Measurements from ENCODE around the gene PID1. TPM values are rescaled to one million over a fixed set of nuclear protein-coding genes. Genes with fewer than 3 reads are reported as not detected.
A peak's percentile ranks its signal among the peaks of the same experiment; 100 is the strongest.

PID1 gene
- total and polyA plus RNA-seq, 4 donors: 33.4 to 73.2 (median 50.9) TPM

DNA sequence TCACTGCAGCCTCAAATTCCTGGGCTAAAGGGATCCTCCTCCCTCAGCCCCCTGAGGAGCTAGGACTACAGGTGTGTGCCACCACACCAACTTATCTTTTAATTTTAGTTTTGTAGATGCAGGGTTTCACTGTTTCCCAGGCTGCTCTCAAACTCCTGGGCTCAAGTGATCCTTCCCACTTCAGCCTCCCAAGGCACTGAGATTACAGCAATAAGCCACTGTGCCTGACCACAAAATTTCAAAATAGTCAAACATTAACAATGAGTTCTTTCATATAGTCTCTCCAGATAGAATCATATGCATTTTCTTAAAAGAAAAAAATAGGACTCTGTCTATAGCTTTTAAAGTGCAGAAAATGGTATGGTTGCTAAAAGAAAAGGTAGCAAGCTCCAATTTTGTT is 24.9 kb upstream of the PID1 start:
- H3K4me1 ChIP-seq (ENCODE audit: control insufficient read depth, insufficient read depth, low read length): no peaks in the 10 kb centered on the region
- no peak overlapping the region for H3K4me3 ChIP-seq (ENCODE audit: low read depth, low read length)
- no peak overlapping the region for H3K27ac ChIP-seq (ENCODE audit: low read depth, low read length)
- H3K27me3 ChIP-seq (ENCODE audit: control insufficient read depth, insufficient read depth, low read length): no peaks in the 10 kb centered on the region
- no peaks in the 10 kb centered on the region for H3K36me3 ChIP-seq (ENCODE audit: control insufficient read depth, insufficient read depth, low read length)
- H3K9me3 ChIP-seq (ENCODE audit: control insufficient read depth, insufficient read depth, low read length): no peaks in the 10 kb centered on the region
- DNase-seq (ENCODE audit: low read depth in 4 of 6, low spot score in 6 of 6): no peak

DNA sequence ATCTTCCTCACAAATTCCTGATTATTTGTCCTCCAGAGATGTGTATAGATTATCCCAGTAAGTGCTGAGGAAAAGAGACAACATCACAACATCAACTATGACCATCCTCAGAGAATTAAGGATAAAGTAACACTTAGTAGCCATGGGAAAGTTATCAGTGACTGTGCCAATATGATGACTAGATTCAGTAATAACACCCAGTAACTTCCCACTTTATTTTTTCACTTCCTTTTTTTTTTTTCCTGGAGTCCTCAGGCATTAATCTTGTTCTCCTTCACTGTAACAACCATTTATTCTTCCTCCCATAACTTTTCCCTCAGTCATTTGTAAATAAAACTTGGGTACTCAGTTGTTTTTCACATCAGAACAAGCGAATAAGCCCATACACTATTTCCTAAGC is 16.7 kb upstream of the PID1 start:
- Histone ChIP-seq H3K4me1 (ENCODE audit: control insufficient read depth, insufficient read depth, low read length) (no peaks in the 10 kb centered on the region), H3K27ac (ENCODE audit: low read depth, low read length) (no peak overlapping the region), H3K4me3 (ENCODE audit: low read depth, low read length) (no peak overlapping the region), H3K36me3 (ENCODE audit: control insufficient read depth, insufficient read depth, low read length) (no peaks in the 10 kb centered on the region), H3K27me3 (ENCODE audit: control insufficient read depth, insufficient read depth, low read length) (no peaks in the 10 kb centered on the region), H3K9me3 (ENCODE audit: control insufficient read depth, insufficient read depth, low read length) (no peaks in the 10 kb centered on the region)
- no peak for DNase-seq (ENCODE audit: low read depth in 4 of 6, low spot score in 6 of 6)
- no CpG with 5 or more reads among the region's 1 CpG for WGBS (ENCODE audit: insufficient coverage)

DNA sequence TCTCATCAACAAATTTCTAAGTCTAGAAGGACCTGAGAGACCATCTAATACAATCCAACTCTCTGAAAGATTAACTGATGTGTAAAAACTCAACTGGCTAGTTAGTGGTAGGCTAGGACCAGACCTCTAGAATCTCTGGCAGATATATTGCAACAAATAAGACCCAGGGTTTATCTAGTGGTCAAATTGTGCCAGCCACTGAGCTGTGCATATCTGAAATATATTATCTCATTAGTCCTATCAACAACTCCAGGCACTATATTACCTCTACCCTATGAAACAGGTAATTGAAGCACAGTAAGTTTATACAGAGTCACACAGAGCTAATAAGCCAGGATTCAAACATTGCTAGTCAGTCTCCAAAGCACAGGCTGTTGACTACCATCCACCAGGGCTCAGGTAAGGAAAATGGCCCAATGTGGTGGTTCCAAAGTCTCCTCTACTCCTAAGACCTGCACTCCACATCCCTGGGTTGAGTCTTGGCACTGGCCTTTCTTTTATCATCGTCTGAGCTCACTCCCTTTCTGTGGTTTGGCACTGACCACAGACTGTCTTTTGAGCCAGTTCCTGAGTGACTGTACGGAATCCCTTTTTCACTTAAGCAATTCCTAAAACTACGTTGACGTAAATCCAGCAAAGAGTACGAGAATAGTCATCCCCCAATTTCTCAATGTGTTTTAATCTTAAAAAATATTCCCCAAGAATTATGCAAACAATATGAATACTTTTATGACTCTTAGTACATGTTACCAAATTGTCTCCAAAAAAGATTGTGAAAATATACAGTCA is 11.9 kb upstream of the PID1 start:
- no peaks in the 10 kb centered on the region for H3K9me3 ChIP-seq (ENCODE audit: control insufficient read depth, insufficient read depth, low read length)
- WGBS (ENCODE audit: insufficient coverage): 17% methylated on average over 1 of the region's 5 CpGs
- no peaks in the 10 kb centered on the region for H3K36me3 ChIP-seq (ENCODE audit: control insufficient read depth, insufficient read depth, low read length)
- peak in 1 of 6 donors; percentile 10 for DNase-seq (ENCODE audit: low read depth in 4 of 6, low spot score in 6 of 6)
- H3K4me3 ChIP-seq (ENCODE audit: low read depth, low read length): no peak overlapping the region
- no peaks in the 10 kb centered on the region for H3K4me1 ChIP-seq (ENCODE audit: control insufficient read depth, insufficient read depth, low read length)
- no peak overlapping the region for H3K27ac ChIP-seq (ENCODE audit: low read depth, low read length)
- no peaks in the 10 kb centered on the region for H3K27me3 ChIP-seq (ENCODE audit: control insufficient read depth, insufficient read depth, low read length)

DNA sequence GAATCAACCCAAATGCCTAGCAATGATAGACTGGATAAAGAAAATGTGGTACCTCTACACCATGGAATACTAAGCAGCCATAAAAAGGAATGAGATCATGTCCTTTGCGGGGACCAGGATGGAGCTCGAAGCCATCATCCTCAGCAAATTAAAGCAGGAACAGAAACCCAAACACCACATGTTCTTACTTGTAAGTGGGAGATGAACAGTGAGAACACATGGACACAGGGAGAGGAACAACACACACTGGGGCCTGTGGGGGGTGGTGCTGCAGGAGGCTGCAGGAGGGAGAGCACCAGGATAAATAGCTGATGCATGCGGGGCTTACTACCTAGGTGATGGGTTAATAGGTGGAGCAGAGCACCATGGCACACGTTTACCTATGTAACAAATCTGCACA is 8.4 kb upstream of the PID1 start:
- DNase-seq (ENCODE audit: low read depth in 4 of 6, low spot score in 6 of 6): no peak
- H3K4me3 ChIP-seq (ENCODE audit: low read depth, low read length): no peak overlapping the region
- no CpG with 5 or more reads among the region's 4 CpGs for WGBS (ENCODE audit: insufficient coverage)
- H3K36me3 ChIP-seq (ENCODE audit: control insufficient read depth, insufficient read depth, low read length): no peaks in the 10 kb centered on the region
- no peaks in the 10 kb centered on the region for H3K27me3 ChIP-seq (ENCODE audit: control insufficient read depth, insufficient read depth, low read length)
- no peak overlapping the region for H3K27ac ChIP-seq (ENCODE audit: low read depth, low read length)
- H3K4me1 ChIP-seq (ENCODE audit: control insufficient read depth, insufficient read depth, low read length): no peaks in the 10 kb centered on the region
- H3K9me3 ChIP-seq (ENCODE audit: control insufficient read depth, insufficient read depth, low read length): no peaks in the 10 kb centered on the region

DNA sequence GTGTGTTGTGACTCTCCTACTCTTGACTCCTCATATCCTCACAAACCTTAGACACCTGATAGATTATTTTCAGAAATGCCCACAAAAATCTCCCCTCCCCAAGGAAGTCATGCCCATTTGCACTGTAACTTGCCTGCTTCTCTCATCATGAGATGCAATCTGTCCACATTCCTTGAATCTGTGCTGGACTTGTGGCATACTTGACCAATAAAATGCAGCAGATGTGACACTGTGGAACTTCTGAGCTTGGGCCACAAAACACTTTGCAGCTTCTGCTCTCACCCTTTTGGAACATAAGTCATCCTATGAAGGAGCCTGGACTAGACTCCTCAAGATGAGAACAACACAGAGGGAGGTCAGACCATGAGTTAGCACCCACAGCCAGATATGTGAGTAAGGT is 4.4 kb upstream of the PID1 start:
- H3K9me3 ChIP-seq (ENCODE audit: control insufficient read depth, insufficient read depth, low read length): no peaks in the 10 kb centered on the region
- H3K4me3 ChIP-seq (ENCODE audit: low read depth, low read length): no peak overlapping the region
- no peaks in the 10 kb centered on the region for H3K27me3 ChIP-seq (ENCODE audit: control insufficient read depth, insufficient read depth, low read length)
- peaks cover 7% of the 10 kb centered on the region for H3K4me1 ChIP-seq (ENCODE audit: control insufficient read depth, insufficient read depth, low read length)
- H3K36me3 ChIP-seq (ENCODE audit: control insufficient read depth, insufficient read depth, low read length): no peaks in the 10 kb centered on the region
- DNase-seq (ENCODE audit: low read depth in 4 of 6, low spot score in 6 of 6): no peak
- H3K27ac ChIP-seq (ENCODE audit: low read depth, low read length): no peak overlapping the region

DNA sequence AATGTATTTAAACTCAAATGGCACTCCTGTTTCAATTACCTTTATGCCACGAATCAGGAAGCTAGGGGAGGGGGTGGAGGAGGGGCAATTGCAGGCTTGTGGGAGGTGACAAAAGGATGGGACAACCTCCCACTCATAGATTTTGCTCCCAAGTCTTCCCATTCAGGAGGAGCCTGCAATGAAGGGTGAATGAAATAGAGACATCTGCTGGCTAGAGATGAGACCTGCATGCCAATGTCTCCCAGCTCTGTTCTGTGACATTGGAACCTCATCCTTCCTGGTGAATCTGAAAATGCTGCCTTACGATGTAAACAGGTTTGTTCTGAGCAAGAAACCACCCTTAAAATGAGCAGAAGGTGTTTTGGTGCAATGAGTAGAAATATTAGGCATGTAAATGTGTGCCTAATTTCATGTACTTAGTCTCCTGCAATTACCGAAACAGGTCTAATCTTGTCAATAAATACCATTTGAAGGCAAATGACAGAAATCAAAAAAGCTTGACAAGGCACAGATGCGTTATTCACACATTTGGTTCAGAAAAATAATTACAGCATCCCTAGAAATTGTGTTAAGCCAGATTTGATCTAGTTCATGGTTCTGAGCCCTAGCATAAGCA is 2.7 kb upstream of the PID1 start:
- DNase-seq (ENCODE audit: low read depth in 4 of 6, low spot score in 6 of 6): peak in 5 of 6 donors; percentile 76 to 97 (median 83)
- no peak overlapping the region for H3K27ac ChIP-seq (ENCODE audit: low read depth, low read length)
- WGBS (ENCODE audit: insufficient coverage): 100% methylated on average over 1 of the region's 4 CpGs

DNA sequence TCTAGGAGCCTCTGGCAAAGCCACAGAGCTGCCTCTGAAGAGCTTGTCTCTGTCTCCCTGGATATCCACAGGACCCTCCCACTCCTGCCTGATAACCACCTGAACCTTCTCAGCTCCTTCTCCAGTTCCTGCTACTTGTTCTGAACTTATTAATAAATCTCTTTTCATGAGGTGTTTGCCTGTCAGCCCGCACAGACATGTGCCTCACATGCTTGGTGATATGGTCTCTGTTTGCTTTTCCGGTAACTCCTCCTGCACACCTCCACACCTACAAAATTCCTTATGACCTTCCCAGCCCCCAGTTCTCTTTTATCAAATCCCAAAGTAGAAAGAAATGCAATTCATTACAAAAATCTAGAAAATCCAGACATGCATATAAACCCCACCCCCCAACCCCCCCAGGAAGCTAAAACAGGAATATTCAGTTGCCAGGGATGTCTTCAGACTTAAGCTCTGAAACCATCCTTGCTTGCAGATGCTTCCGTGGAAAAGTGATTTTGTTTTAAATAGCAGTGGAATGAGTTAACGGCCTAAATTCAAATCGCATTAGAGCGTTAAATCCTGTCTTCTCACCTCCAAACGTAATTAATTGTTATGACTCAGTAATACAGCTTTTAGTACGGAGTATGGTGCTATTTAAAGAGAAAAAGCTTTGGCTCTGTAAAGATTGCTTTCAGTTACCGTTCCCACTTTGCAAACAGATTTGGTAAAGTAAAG is 2.1 kb upstream of the PID1 start:
- Histone ChIP-seq H3K4me3 (ENCODE audit: low read depth, low read length) (peak overlapping the region; percentile 35), H3K27me3 (ENCODE audit: control insufficient read depth, insufficient read depth, low read length) (no peaks in the 10 kb centered on the region), H3K27ac (ENCODE audit: low read depth, low read length) (no peak overlapping the region), H3K9me3 (ENCODE audit: control insufficient read depth, insufficient read depth, low read length) (no peaks in the 10 kb centered on the region), H3K4me1 (ENCODE audit: control insufficient read depth, insufficient read depth, low read length) (peaks cover 9% of the 10 kb centered on the region), H3K36me3 (ENCODE audit: control insufficient read depth, insufficient read depth, low read length) (no peaks in the 10 kb centered on the region)
- 88% methylated on average over 2 of the region's 9 CpGs for WGBS (ENCODE audit: insufficient coverage)
- DNase-seq (ENCODE audit: low read depth in 4 of 6, low spot score in 6 of 6): no peak

More for the DNA sequence above, 2.7 kb upstream of the PID1 start:
- H3K4me1 ChIP-seq (ENCODE audit: control insufficient read depth, insufficient read depth, low read length): peaks cover 9% of the 10 kb centered on the region
- no peaks in the 10 kb centered on the region for H3K9me3 ChIP-seq (ENCODE audit: control insufficient read depth, insufficient read depth, low read length)
- no peaks in the 10 kb centered on the region for H3K36me3 ChIP-seq (ENCODE audit: control insufficient read depth, insufficient read depth, low read length)
- no peaks in the 10 kb centered on the region for H3K27me3 ChIP-seq (ENCODE audit: control insufficient read depth, insufficient read depth, low read length)
- H3K4me3 ChIP-seq (ENCODE audit: low read depth, low read length): peak overlapping the region; percentile 35

DNA sequence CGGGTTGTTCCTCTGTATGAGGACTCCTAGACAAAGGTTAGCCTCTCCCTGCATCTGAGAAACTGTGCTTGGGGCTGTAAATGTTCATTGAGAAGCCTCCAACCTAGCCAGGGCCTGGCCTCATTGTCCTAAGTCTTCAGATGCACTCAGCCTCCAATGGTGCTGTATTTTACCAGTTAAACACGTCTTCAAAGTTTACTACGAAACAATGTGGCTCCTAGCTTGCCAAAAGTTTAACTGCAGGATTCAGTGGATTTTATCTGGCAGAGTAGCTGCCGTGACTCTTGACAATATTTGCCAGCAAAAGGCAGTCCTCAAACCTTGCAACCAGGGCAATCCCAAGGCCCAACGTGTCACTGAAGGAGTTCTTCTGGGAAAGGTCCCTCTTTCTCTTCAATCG is 1.1 kb downstream of the PID1 start:
- no peaks in the 10 kb centered on the region for H3K27me3 ChIP-seq (ENCODE audit: control insufficient read depth, insufficient read depth, low read length)
- peak overlapping the region; percentile 43 for H3K27ac ChIP-seq (ENCODE audit: low read depth, low read length)
- no peaks in the 10 kb centered on the region for H3K9me3 ChIP-seq (ENCODE audit: control insufficient read depth, insufficient read depth, low read length)
- DNase-seq (ENCODE audit: low read depth in 4 of 6, low spot score in 6 of 6): peak in 2 of 6 donors; percentile 22 to 34
- no peaks in the 10 kb centered on the region for H3K36me3 ChIP-seq (ENCODE audit: control insufficient read depth, insufficient read depth, low read length)
- H3K4me3 ChIP-seq (ENCODE audit: low read depth, low read length): peak overlapping the region; percentile 74
- 22% methylated on average over 5 of the region's 6 CpGs for WGBS (ENCODE audit: insufficient coverage)
- peaks cover 9% of the 10 kb centered on the region for H3K4me1 ChIP-seq (ENCODE audit: control insufficient read depth, insufficient read depth, low read length)

DNA sequence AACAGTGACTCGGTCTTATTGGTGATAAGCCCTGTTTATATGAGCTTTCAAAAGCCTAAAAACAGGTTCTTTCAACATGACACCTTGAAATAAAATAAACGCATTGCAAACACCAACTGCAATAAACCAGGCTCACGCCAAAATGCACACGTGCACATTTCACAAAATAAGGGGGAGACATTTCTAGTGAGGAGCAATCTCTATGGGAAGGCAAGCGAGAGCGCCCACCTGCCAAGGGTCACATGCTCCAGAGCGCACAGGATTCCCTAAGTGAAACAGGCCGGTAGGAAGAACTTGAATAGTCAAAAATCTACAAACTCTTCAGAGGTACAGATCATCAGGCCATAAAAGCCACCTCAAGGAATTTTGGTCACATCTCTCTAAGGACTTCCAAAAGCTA is 1.9 kb downstream of the PID1 start:
- no peak for DNase-seq (ENCODE audit: low read depth in 4 of 6, low spot score in 6 of 6)
- no peaks in the 10 kb centered on the region for H3K27me3 ChIP-seq (ENCODE audit: control insufficient read depth, insufficient read depth, low read length)
- H3K4me3 ChIP-seq (ENCODE audit: low read depth, low read length): peak overlapping the region; percentile 74
- H3K9me3 ChIP-seq (ENCODE audit: control insufficient read depth, insufficient read depth, low read length): no peaks in the 10 kb centered on the region
- peaks cover 9% of the 10 kb centered on the region for H3K4me1 ChIP-seq (ENCODE audit: control insufficient read depth, insufficient read depth, low read length)
- no peaks in the 10 kb centered on the region for H3K36me3 ChIP-seq (ENCODE audit: control insufficient read depth, insufficient read depth, low read length)
- WGBS (ENCODE audit: insufficient coverage): 58% methylated on average over 5 of the region's 8 CpGs
- H3K27ac ChIP-seq (ENCODE audit: low read depth, low read length): peak overlapping the region; percentile 43

Data from spinal cord (tissue), 10 donors.